Measurements from ENCODE around the gene JAKMIP1. TPM values are rescaled to one million over a fixed set of nuclear protein-coding genes. Genes with fewer than 3 reads are reported as not detected.

The JAKMIP1 gene
- polyA plus RNA-seq, 3 donors from 2014 or later: 1.2 to 7.9 (median 6.5) TPM

DNA sequence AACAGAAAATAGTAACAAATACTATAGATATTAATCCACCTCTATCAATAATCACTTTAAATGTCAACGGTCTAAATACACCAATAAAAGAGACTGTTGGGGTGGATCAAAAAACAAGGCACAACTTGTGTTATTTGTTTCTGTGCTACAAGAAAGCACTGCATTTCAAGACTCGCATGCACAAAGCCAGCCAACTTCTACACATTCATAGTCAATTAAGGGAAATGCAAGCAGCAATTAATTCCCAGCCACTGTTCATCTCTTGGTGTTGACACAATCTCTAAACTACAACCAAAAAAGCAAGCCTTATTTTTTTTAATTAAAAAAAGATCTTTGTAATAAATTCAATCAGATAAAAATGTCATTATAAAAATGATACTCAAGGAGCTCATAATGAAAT lies 67.6 kb downstream of the JAKMIP1 start:
- peaks cover 6% of the 10 kb centered on the region in 2 donors for H3K4me1 Mint-ChIP-seq
- no peaks in the 10 kb centered on the region for H3K9me3 Mint-ChIP-seq
- H3K36me3 Mint-ChIP-seq: no peaks in the 10 kb centered on the region
- no peak overlapping the region for H3K27ac Mint-ChIP-seq
- no peak for DNase-seq
- H3K27me3 Mint-ChIP-seq (ENCODE audit: low read depth in 3 of 3): peaks cover 0 to 10% (median 8%) of the 10 kb centered on the region in 3 donors
- no peak overlapping the region for H3K4me3 Mint-ChIP-seq

DNA sequence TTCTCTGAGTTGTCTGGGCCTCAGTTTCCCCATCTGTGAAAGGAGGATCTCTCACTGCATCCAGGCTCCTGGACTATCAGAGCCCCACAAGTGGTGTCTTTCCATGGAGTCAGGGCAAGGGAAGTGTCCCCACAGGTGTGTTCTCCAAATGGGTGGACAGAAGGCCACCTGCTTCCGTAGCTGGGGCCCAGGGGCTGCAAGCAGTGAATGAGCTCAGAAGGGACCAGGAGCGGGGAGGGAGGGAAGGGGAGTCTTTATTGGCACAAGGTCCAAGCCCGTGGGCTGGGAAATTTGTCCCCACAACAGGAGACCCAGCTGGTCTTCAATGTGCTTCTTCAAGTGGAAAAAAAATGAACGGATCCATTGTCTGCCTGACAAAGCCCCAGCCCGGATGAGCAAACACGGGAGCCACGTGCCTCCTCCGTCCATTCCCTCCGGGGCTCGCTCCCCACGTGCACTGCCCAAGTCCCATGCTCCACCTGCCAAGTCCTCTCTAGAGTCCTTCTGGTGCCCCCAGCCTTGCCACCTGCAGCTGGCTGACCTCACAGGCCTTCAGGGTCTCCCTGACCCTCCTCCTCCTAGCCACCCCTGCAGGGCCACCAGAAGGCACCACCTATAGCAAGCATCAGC lies 72.0 kb downstream of the JAKMIP1 start:
- peaks cover 0 to 6% (median 3%) of the 10 kb centered on the region in 3 donors for H3K27me3 Mint-ChIP-seq (ENCODE audit: low read depth in 3 of 3)
- DNase-seq: no peak
- no peaks in the 10 kb centered on the region for H3K4me1 Mint-ChIP-seq
- H3K27ac Mint-ChIP-seq: no peak overlapping the region
- H3K36me3 Mint-ChIP-seq: no peaks in the 10 kb centered on the region
- H3K4me3 Mint-ChIP-seq: no peak overlapping the region
- no peaks in the 10 kb centered on the region for H3K9me3 Mint-ChIP-seq

DNA sequence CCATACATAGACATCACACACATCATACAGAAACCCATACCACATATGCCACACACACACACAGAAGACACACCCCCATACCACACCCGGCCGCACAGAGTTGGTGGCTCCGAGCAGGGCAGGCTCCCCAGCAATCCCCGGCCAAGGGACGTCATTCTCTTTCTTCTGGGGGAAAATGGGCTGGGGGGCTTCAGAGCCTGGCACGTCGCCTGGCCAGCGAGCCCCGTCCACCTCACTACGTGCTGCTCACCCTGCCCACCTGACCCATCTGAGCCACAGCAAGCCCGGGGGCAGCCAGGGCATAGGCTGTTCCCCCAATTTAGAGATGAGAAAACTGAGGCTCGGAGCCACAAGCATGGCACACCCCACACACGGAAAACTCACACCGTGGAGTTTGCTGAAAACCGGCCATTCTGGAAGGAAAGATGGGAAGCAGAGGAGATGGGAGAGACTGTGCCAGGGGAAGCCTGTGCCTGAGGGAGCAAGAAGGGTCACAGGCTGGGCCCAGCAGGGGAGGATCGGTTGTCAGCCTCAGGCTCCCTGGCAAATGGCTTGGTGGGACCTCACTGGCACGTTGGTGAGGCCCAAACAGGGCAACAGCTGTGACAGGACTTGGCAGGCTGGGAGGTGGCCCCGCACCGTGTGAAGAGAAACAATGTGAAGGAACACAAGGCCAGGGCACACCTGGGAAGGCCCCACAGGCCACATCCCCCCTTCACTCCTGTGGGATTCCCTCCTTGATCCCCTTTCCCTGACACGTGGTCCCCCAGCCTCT lies 73.2 kb downstream of the JAKMIP1 start:
- Mint-ChIP-seq H3K36me3 (no peaks in the 10 kb centered on the region), H3K4me3 (no peak overlapping the region), H3K4me1 (no peaks in the 10 kb centered on the region), H3K27me3 (ENCODE audit: low read depth in 3 of 3) (peaks cover 0 to 4% (median 3%) of the 10 kb centered on the region in 3 donors), H3K27ac (no peak overlapping the region), H3K9me3 (no peaks in the 10 kb centered on the region)
- no peak for DNase-seq

DNA sequence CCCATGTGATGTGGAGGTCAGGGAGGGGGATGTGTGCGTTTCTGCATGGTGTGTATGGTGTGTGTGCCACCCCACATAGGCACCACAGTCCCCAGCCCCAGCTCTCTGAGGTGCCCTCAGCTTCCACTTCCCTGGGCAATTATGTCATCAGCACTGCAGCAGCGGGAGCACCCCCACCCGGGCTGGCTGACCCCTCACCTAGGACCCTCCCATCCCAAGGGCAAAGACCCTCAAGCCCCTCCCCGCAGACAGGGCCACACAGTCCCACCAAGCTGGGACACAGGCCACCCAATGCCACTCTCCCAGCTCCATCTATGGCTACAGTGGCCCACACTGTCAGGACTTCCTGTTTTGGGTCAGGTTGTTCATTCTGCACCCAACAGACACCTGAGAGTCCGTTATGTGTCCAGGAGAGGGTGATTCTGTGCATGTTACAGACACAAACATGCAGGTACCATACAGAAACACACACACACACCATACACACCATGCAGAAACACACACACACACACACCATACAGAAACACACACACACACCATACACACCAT lies 75.2 kb downstream of the JAKMIP1 start:
- H3K9me3 Mint-ChIP-seq: no peaks in the 10 kb centered on the region
- no peak overlapping the region for H3K4me3 Mint-ChIP-seq
- H3K27ac Mint-ChIP-seq: no peak overlapping the region
- no peaks in the 10 kb centered on the region for H3K36me3 Mint-ChIP-seq
- no peak for DNase-seq
- peaks cover 0 to under 1% (median 0%) of the 10 kb centered on the region in 3 donors for H3K27me3 Mint-ChIP-seq (ENCODE audit: low read depth in 3 of 3)
- no peaks in the 10 kb centered on the region for H3K4me1 Mint-ChIP-seq

DNA sequence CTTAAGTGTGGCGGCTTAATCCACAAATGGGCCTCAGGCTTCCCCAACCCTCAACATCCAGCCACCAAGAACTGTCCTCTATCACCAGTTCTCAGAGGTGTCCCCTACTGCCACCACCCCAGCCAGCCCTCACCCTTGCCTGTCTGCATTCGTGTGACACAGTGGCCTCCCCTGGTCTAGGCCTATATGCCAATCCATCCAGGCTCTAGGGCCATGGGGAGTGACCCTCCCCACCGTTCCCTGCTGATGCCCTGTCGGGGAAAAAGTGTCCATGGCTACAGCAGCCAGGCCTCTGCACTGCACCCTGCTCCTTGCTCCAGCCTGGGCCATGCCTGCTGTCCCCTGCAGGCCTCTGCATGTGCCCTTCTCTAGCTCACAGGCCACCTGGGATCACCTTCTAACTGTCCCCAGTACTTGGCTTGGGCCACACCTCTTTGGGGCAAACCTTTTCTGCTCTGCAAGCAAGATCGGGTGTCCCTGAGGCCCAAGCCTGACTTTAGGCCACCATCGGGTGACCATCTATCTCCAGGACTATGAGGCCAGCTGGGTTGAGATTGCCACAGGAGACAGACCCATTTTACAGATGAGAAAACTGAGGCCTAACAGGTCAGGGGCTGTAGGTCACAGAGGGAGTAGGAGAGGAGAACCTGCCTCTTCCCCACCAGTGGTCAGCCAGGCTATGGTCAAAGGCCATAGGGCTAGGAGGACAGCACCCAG lies 75.8 kb downstream of the JAKMIP1 start:
- no peak overlapping the region for H3K4me3 Mint-ChIP-seq
- no peaks in the 10 kb centered on the region for H3K4me1 Mint-ChIP-seq
- H3K36me3 Mint-ChIP-seq: no peaks in the 10 kb centered on the region
- DNase-seq: no peak
- H3K27me3 Mint-ChIP-seq (ENCODE audit: low read depth in 3 of 3): peaks cover 0 to under 1% (median 0%) of the 10 kb centered on the region in 3 donors
- H3K27ac Mint-ChIP-seq: no peak overlapping the region
- H3K9me3 Mint-ChIP-seq: no peaks in the 10 kb centered on the region

DNA sequence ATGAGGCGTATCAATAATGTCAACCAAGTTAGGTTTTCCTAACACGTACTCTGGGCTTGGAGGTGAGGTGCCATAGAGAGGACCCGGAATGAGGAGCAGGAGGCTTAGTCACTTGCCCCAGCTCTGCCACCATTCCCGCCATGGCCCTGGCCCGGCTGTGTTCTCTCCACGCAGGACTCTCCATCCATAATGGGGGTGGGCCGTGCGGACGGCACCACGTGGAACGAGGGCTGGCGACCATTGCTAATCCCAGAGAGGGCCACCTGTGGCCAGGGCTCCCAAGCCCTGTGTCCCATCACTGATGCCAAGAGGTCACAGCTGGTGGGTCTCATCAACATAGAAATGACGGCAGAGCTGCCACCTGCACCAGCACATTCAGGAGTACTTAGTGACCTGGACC lies 76.4 kb downstream of the JAKMIP1 start:
- Mint-ChIP-seq H3K27ac (no peak overlapping the region), H3K4me1 (no peaks in the 10 kb centered on the region), H3K4me3 (no peak overlapping the region), H3K27me3 (ENCODE audit: low read depth in 3 of 3) (peaks cover 0 to 3% (median 0%) of the 10 kb centered on the region in 3 donors), H3K36me3 (no peaks in the 10 kb centered on the region), H3K9me3 (no peaks in the 10 kb centered on the region)
- DNase-seq: no peak

DNA sequence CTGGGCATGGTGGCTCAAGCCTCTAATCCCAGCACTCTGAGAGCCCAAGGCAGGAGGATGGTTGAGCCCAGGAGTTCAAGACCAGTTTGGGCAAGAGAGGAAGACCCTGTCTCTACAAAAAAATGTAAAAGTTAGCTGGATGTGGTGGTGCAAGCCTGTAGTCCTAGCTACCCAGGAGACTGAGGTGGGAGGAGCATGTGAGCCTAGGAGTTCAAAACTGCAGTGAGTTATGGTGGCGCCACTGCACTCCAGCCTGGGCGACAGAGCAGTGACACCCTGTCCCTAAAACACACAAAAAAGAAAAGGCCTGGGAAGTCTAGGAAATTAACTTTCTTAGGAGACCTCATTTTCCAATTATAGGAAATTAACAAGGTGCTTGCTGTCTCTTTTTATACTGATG lies 76.8 kb downstream of the JAKMIP1 start:
- DNase-seq: no peak
- peaks cover 0 to 3% (median 0%) of the 10 kb centered on the region in 3 donors for H3K27me3 Mint-ChIP-seq (ENCODE audit: low read depth in 3 of 3)
- H3K9me3 Mint-ChIP-seq: no peaks in the 10 kb centered on the region
- H3K27ac Mint-ChIP-seq: peak overlapping the region in 2 of 6 donors; percentile 35 to 45
- no peaks in the 10 kb centered on the region for H3K4me1 Mint-ChIP-seq
- no peak overlapping the region for H3K4me3 Mint-ChIP-seq
- H3K36me3 Mint-ChIP-seq: no peaks in the 10 kb centered on the region

DNA sequence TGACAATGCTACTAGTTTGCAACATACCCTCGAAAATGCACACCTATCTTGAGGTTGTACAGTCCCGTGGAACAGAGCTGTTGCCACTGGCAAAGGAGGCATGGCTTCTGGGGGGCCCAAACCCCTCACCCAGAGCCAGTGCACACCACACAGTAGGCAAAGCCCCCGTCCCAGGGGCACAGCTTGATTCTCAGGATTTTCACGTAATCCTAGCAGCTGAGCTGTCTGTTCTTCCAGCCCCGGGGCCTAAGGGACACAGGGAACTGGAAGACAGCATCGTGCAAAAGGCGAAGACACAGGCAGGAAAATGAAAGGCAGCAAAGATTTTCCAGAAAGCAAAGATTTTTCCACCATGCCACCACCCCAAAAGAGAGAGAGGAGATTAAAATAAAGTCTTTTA lies 77.2 kb downstream of the JAKMIP1 start:
- Mint-ChIP-seq H3K4me3 (no peak overlapping the region), H3K36me3 (no peaks in the 10 kb centered on the region), H3K27me3 (ENCODE audit: low read depth in 3 of 3) (peaks cover 0 to 3% (median 0%) of the 10 kb centered on the region in 3 donors), H3K9me3 (no peaks in the 10 kb centered on the region), H3K27ac (peak overlapping the region in 2 of 6 donors; percentile 35 to 45), H3K4me1 (no peaks in the 10 kb centered on the region)
- DNase-seq: no peak

DNA sequence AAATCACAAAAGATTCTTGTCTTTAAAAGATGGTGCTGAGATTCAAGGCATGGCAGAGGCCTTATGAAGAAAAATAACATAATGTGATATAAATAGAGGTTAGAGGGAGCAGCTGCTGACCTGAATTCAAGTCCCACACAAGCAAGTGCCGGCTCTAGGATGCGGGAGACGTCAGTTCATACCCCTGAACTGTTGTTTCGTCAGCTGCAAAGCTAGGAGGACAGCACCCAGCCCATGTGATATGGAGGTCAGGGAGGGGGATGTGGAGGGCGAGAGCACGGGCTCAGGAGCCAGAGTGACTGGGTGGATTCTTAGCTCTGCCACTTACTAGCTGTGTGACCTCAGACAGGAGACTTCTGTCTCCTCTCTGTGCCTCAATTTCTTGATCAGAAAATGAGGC lies 77.9 kb downstream of the JAKMIP1 start:
- no peak overlapping the region for H3K27ac Mint-ChIP-seq
- H3K4me3 Mint-ChIP-seq: no peak overlapping the region
- H3K4me1 Mint-ChIP-seq: no peaks in the 10 kb centered on the region
- no peak for DNase-seq
- peaks cover 0 to 3% (median 0%) of the 10 kb centered on the region in 3 donors for H3K27me3 Mint-ChIP-seq (ENCODE audit: low read depth in 3 of 3)
- H3K36me3 Mint-ChIP-seq: no peaks in the 10 kb centered on the region
- H3K9me3 Mint-ChIP-seq: no peaks in the 10 kb centered on the region

DNA sequence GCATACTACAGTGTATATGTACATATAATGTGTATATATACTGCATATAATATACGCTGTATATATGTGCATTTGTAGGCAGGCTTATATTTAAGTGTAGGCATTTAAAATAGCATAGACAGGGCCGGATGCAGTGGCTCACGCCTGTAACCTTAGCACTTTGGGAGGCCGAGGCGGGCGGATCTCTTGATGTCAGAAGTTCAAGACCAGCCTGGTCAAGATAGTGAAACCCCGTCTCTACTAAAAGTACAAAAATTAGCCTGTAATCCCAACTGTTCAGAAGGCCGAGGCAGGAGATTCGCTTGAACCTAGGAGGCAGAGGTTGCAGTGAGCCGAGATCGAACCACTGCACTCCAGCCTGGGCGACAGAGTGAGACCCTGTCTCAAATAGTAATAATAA lies 78.4 kb downstream of the JAKMIP1 start:
- Mint-ChIP-seq H3K4me1 (peaks cover 0 to 1% of the 10 kb centered on the region in 2 donors), H3K27ac (no peak overlapping the region), H3K9me3 (no peaks in the 10 kb centered on the region), H3K4me3 (no peak overlapping the region), H3K36me3 (no peaks in the 10 kb centered on the region), H3K27me3 (ENCODE audit: low read depth in 3 of 3) (peaks cover 0 to 3% (median 0%) of the 10 kb centered on the region in 3 donors)
- no peak for DNase-seq

DNA sequence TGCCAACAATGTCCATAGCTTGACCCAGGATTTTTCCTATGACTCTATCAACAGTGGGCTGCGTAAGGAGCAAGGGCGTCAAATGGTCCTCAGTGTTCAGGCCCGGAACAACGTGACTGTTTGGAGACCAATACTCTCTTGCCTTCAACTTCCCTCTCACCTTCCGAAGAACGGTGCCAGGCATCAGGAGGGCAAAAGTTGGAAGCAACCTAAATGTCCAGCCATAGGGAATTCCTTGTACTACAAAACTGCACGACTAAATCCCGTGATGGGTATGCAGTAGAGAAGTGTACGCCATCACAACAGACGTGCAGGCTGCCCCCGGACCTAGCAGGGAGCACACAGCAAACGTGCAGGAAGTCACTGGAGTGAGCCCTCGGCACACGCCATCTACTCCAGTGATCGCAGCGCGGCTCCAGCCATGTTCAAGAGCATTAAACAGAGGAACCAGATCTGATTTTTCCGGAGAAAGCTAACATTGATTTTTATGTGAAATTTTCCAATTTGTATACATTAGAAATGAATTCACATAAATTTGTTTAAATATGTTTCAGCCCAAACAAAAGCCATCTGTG lies 79.0 kb downstream of the JAKMIP1 start:
- Mint-ChIP-seq H3K4me1 (peaks cover 0 to 1% of the 10 kb centered on the region in 2 donors), H3K27me3 (ENCODE audit: low read depth in 3 of 3) (peaks cover 0 to 3% (median 0%) of the 10 kb centered on the region in 3 donors), H3K36me3 (no peaks in the 10 kb centered on the region), H3K9me3 (no peaks in the 10 kb centered on the region), H3K27ac (no peak overlapping the region), H3K4me3 (no peak overlapping the region)
- DNase-seq: no peak

DNA sequence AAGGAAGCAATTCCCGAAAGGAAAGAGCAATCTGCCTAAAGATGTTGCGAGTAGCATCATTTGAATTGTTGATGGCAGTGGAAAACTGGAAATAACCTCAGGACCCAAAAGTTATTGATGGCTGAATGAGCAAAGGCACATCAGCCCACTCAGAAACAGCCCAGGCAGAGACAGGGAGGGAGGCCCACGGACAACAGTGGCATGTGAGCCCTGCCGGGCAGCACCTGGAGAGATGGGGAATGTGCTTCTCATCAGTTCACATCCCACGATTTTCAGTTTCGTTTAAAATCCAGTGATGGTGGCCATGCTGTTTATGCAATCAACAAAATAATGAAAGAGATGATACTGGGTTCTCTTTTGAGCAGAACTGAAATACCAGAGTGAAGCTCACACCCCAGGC lies 80.0 kb downstream of the JAKMIP1 start:
- Mint-ChIP-seq H3K27ac (no peak overlapping the region), H3K9me3 (no peaks in the 10 kb centered on the region), H3K27me3 (ENCODE audit: low read depth in 3 of 3) (peaks cover 0 to 3% (median 2%) of the 10 kb centered on the region in 3 donors), H3K36me3 (no peaks in the 10 kb centered on the region), H3K4me1 (peaks cover 0 to 1% of the 10 kb centered on the region in 2 donors), H3K4me3 (no peak overlapping the region)
- DNase-seq: no peak

DNA sequence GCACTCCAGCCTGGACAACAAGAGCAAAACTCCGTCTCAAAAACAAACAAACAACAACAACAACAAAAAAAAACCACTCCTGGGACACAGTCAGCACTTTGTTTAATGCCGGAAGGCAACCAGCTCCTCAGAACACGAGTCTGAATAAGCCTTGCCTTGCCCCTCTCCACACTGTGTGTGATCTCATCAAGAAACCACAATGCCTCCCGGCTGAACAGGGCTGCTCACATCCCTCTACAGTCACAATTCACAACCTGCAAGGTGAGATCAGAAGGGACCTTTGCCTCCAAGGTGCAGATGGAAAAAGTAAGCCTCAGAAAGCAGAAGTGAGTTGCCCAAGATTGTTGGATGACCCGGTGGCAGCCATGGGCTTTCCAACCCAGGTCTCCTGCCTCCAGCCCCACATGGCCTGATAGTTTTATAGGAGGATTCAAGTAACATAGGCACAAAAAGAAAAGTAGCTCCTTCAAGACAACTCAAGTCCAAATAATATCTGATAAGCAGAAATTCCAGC lies 80.8 kb downstream of the JAKMIP1 start:
- no peak for DNase-seq
- no peaks in the 10 kb centered on the region for H3K36me3 Mint-ChIP-seq

More for the DNA sequence above, 80.8 kb downstream of the JAKMIP1 start:
- Mint-ChIP-seq H3K4me1 (peaks cover 0 to 5% of the 10 kb centered on the region in 2 donors), H3K4me3 (no peak overlapping the region), H3K27ac (peak overlapping the region in 2 of 6 donors; percentile 24 to 70), H3K9me3 (no peaks in the 10 kb centered on the region), H3K27me3 (ENCODE audit: low read depth in 3 of 3) (peaks cover 0 to 3% (median 3%) of the 10 kb centered on the region in 3 donors)
